ENCODE results near the gene TPMT.

Gene TPMT

DNA sequence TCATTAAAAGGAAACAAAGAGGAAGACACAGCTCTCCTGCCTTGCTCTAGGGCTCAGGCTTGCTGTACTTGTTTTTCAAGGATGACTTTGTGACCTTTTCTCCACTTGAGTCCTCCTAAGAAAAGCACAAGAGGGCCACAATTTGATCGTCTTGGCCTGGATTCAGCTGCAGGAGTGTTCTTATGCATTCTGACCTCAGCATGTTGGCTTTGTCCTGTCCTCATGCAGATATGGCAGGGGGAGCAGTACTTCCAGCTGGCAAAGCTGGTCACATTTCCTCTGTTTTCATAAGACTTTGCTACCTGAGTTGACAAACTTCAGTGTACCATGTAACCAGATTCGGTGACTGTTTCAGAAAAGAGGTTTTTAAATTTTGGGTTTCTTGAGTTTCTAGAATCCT, 31.2 kb upstream of the TPMT start:
- no peak for DNase-seq (ENCODE audit: extremely low spot score)
- TF ChIP-seq CTCF (IDR thresholded peaks at IDR 0.05; ENCODE audit: control extremely low read depth, extremely low read depth, low read depth, missing control alignments) = no peak
- CTCF ChIA-PET = no interaction called here
- POLR2A ChIA-PET = no interaction called here

GRCh38 chr6:18185624-18186023, 30.7 kb upstream of the TPMT start:
- ChIA-PET POLR2A (no interaction called here), CTCF (no interaction called here)

GRCh38 chr6:18183766-18184165, 28.9 kb upstream of the TPMT start:
- TF ChIP-seq CTCF (IDR thresholded peaks at IDR 0.05; ENCODE audit: control extremely low read depth, extremely low read depth, low read depth, missing control alignments) = no peak
- ChIA-PET CTCF (no interaction called here), POLR2A (no interaction called here)
- DNase-seq (ENCODE audit: extremely low spot score) = no peak

More at GRCh38 chr6:18185624-18186023, 30.7 kb upstream of the TPMT start:
- no peak for DNase-seq (ENCODE audit: extremely low spot score)
- TF ChIP-seq CTCF (IDR thresholded peaks at IDR 0.05; ENCODE audit: control extremely low read depth, extremely low read depth, low read depth, missing control alignments) = no peak

DNA sequence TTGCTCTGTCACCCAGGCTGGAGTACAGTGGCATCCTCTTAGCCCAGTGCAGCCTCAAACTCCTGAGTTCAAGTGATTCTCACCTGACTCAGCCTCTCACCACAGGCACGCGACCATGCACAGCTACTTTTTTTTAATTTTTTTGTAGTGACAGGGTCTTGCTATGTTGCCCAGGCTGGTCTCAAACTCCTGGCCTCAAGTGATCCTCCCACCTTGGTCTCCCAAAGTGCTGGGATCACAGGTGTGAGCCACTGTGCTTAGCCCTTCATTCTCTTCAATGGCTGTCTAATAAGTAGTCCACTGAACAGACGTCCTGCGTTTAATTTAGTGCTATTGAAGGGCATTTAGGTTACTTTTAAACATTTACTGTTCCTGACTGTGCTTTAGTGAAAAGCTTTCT, 27.7 kb upstream of the TPMT start:
- no peak for TF ChIP-seq CTCF (IDR thresholded peaks at IDR 0.05; ENCODE audit: control extremely low read depth, extremely low read depth, low read depth, missing control alignments)
- no peak for DNase-seq (ENCODE audit: extremely low spot score)
- CTCF ChIA-PET = interaction anchor here (1.0 kb wide), 1 partner anchor 19 kb away, joined by 3 read pairs; no protein-coding TSS in a partner anchor
- POLR2A ChIA-PET = no interaction called here

DNA sequence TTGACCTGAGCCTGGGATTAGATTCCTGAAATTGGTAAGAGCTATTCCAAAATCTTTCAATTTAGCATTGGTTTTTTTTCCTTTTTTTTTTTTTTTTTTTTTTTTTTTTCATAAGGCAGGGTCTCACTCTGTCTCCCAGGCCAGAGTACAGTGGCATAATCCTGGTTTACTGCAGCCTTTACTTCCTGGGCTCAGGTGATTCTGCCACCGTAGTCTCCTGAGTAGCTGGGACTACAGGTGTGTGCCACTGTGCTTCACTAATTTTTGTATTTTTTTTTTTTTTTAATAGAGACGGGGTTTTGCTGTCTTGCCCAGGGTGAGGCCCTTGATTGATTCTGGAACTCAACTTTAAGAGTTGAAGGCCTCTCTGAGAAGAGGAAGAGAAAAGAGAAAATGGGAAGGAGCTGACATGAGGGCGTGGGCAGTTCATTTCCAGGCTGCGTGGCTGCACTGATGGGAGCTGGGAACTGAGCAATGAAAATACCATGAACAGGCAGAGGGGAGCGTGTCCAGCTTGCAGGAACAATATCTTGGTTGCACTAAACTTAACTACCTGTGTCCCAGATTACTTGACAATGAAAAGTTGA, 25.0 kb upstream of the TPMT start:
- ChIA-PET POLR2A (interaction anchor here (0.6 kb wide), 1 partner anchor 9 kb away, joined by 7 read pairs; no protein-coding TSS in a partner anchor), CTCF (interaction anchor here (1.1 to 1.5 kb wide), 3 partner anchors 15 to 23 kb away, joined by 3 to 4 read pairs (median 3); no protein-coding TSS in a partner anchor)
- TF ChIP-seq CTCF (IDR thresholded peaks at IDR 0.05; ENCODE audit: control extremely low read depth, extremely low read depth, low read depth, missing control alignments) = no peak
- DNase-seq (ENCODE audit: extremely low spot score) = no peak

DNA sequence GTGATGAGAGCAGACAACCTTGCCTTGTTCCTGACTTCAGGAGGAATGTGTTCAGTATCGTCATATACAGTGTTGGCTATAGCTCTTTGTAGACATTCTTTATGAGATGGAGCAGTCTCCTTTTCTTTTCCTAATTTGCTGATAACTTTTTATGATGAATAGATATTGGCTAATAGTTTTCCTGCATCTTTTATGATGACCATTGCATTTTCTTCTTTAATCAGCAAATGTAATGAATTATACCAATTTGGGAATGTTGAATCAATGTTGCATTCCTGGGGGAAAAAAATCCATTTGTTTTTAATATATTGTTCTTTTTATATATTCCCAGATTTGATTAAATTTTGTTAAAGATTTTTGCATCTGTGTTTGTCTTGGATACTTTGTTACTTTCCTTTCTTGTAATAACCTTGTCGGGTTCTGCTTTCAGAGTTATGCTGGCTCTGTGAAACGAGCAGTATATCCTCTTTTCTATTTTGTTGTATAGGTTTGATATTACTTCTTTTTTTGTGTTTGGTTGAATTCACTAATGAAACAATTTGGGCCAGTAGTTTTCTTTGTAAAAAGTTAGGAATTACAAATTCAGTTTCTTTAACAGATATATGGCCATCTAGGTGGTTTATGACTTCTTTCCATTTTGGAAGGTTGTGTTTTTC, 24.2 kb upstream of the TPMT start:
- POLR2A ChIA-PET = interaction anchor here (0.6 kb wide), 1 partner anchor 10 kb away, joined by 7 read pairs; no protein-coding TSS in a partner anchor
- CTCF ChIA-PET = no interaction called here

More for the DNA sequence above, 24.2 kb upstream of the TPMT start:
- DNase-seq (ENCODE audit: extremely low spot score) = no peak
- no peak for TF ChIP-seq CTCF (IDR thresholded peaks at IDR 0.05; ENCODE audit: control extremely low read depth, extremely low read depth, low read depth, missing control alignments)
